Gastrocnemius medialis (tissue), 4 donors: ENCODE measurements around the gene TK1.
"Not testable (repeated sequence)": the region's sequence is repeated elsewhere in the genome, so short reads cannot be mapped to it uniquely, and the experiment has no call there.

Experiments used
- CTCF ChIP-seq, 5 experiments: fragments of 450-650 bp in 3 of 5; fragments of 200-600 bp in 2 of 5; sonication (generic) in 2 of 5; IDR thresholded peaks in 4 of 5; conservative IDR thresholded peaks in 1 of 5; 1 replicate in 4 of 5; 2 replicates in 1 of 5; pipeline ENCODE4 v1.5.1; 2016 to 2019; ENCODE audit warnings: antibody characterized with exemption in 5 of 5, mild to moderate bottlenecking in 3 of 5, moderate library complexity in 3 of 5
- POLR2A ChIP-seq, 2 donors: fragments of 450-650 bp; IDR thresholded peaks; one replicate each; pipeline ENCODE4 v1.6.1; 2017; ENCODE audit warnings: antibody characterized with exemption in 2 of 2, mild to moderate bottlenecking in 2 of 2, moderate library complexity in 2 of 2

DNA sequence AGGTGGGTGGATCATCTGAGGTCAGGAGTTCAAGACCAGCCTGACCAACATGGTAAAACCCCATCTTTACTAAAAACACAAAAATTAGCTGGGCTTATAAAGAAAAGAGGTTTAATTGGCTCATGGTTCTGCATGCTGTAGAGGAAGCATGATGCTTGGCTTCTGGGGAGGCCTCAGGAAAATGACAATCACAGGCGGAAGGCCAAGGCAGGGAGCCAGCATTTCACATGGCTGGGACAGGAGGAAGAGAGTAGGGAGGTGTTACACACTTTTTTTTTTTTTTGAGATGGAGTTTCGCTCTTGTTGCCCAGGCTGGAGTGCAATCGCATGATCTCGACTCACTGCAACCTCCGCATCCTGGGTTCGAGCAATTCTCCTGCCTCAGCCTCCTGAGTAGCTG lies 48.2 kb upstream of the TK1 start:
- TF ChIP-seq CTCF (IDR thresholded peaks at IDR 0.05 in 4 of 5, conservative IDR thresholded peaks at IDR 0.05 in 1 of 5); POLR2A (IDR thresholded peaks at IDR 0.05): not testable (repeated sequence)
